Esophagus muscularis mucosa (tissue), 4 donors: ENCODE results near the gene CLDN16. TPM values are rescaled to one million over a fixed set of nuclear protein-coding genes. Genes with fewer than 3 reads are reported as not detected.

Experiments
- DNase-seq: peaks from one replicate; pipeline ENCODE4 v3.0.0-alpha.2; 2017; ENCODE audit errors: extremely low spot score
- H3K27ac ChIP-seq, 4 donors: fragments of 200-600 bp; sonication (generic); replicated peaks in 1 of 4; 1 replicate in 3 of 4; 2 replicates in 1 of 4; pipeline ENCODE4 v1.5.1; 2016 to 2019; ENCODE audit warnings: mild to moderate bottlenecking in 1 of 4
- H3K27me3 ChIP-seq, 4 donors: fragments of 200-600 bp; sonication (generic); one replicate each; pipeline versions ENCODE4 v1.5.1 to v1.6.0; 2016 to 2019
- H3K36me3 ChIP-seq, 4 donors: fragments of 200-600 bp; sonication (generic); one replicate each; pipeline ENCODE4 v1.5.1; 2016 to 2019
- H3K4me1 ChIP-seq, 4 donors: fragments of 200-600 bp; sonication (generic); one replicate each; pipeline ENCODE4 v1.5.1; 2016 to 2019
- H3K4me3 ChIP-seq, 4 donors: fragments of 200-600 bp; sonication (generic); 1 replicate in 2 of 4; 2 replicates in 2 of 4; pipeline ENCODE4 v1.5.1; 2016 to 2019; ENCODE audit warnings: mild to moderate bottlenecking in 4 of 4, moderate library complexity in 1 of 4
- H3K9me3 ChIP-seq, 4 donors: fragments of 200-600 bp; sonication (generic); 1 replicate in 3 of 4; 2 replicates in 1 of 4; pipeline ENCODE4 v1.5.1; 2016 to 2019
- EP300 ChIP-seq: sonication (generic); formaldehyde crosslinking; IDR thresholded peaks from one replicate; pipeline ENCODE4 v1.6.1; 2017; ENCODE audit warnings: antibody characterized with exemption
- POLR2A ChIP-seq: fragments of 450-650 bp; IDR thresholded peaks from one replicate; pipeline ENCODE4 v1.6.1; 2017; ENCODE audit warnings: antibody characterized with exemption, moderate library complexity, mild to moderate bottlenecking, low read depth
- POLR2AphosphoS5 ChIP-seq, 2 donors: sonication (generic); formaldehyde crosslinking; IDR thresholded peaks; one replicate each; pipeline ENCODE4 v1.6.1; 2017; ENCODE audit warnings: antibody characterized with exemption in 2 of 2
- WGBS: methylation state at CpG from one replicate; pipeline ENCODE4 v1.1.5; 2018; 5-methylcytosine and 5-hydroxymethylcytosine counted together
- intact Hi-C: fragments of 100-400 bp; cut with DNase I; formaldehyde crosslinking; loops from one replicate; pipeline ENCODE4 v1.15.1; 2023
- total RNA-seq, 4 donors: library from RNA; depleted of rRNA; stranded (reverse); fragments of >200 nt; gene quantifications; one replicate each; pipeline versions ENCODE4 v1.1.0 to v1.2.1, GENCODE V29; 2016
- TF ChIP-seq, protein P1 (sequence below), 3 experiments: fragments of 200-600 bp in 2 of 3; fragments of 450-650 bp in 1 of 3; sonication (generic) in 2 of 3; IDR thresholded peaks; one replicate each; pipeline ENCODE4 v1.5.1; 2017 to 2019; ENCODE audit warnings: antibody characterized with exemption in 3 of 3, mild to moderate bottlenecking in 2 of 3, moderate library complexity in 1 of 3

Gene CLDN16
- total RNA-seq, 4 donors from 2014 or later = not detected

DNA sequence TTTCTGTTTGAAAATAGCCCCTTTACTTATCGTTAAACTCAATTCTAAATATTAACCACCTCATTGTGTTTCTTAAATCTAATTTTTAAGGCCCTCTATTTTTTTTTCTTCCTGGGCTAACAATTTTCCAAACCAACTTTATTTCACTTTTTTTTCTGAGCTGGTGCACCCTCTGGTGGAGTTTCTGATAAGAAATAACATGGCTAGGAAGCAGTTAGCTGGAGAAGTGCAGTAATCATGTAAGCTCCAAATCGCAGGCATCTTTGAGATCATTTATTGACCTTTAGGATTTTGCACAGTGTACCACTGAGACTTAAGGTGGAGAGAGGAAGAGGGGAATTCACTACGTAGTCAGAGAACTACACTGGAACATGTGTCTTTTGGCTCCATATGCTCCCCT is 55.3 kb downstream of the CLDN16 start:
- TF ChIP-seq EP300 (no peak), POLR2A (no peak), POLR2AphosphoS5 (IDR thresholded peaks at IDR 0.05) (no peak)
- TF ChIP-seq, protein P1, sequence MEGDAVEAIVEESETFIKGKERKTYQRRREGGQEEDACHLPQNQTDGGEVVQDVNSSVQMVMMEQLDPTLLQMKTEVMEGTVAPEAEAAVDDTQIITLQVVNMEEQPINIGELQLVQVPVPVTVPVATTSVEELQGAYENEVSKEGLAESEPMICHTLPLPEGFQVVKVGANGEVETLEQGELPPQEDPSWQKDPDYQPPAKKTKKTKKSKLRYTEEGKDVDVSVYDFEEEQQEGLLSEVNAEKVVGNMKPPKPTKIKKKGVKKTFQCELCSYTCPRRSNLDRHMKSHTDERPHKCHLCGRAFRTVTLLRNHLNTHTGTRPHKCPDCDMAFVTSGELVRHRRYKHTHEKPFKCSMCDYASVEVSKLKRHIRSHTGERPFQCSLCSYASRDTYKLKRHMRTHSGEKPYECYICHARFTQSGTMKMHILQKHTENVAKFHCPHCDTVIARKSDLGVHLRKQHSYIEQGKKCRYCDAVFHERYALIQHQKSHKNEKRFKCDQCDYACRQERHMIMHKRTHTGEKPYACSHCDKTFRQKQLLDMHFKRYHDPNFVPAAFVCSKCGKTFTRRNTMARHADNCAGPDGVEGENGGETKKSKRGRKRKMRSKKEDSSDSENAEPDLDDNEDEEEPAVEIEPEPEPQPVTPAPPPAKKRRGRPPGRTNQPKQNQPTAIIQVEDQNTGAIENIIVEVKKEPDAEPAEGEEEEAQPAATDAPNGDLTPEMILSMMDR (IDR thresholded peaks at IDR 0.05) = no peak
- no peak overlapping the region for H3K27ac ChIP-seq
- no peaks in the 10 kb centered on the region for H3K36me3 ChIP-seq
- intact Hi-C loops = no loop called here
- no peak overlapping the region for H3K4me3 ChIP-seq
- no peaks in the 10 kb centered on the region for H3K27me3 ChIP-seq
- H3K9me3 ChIP-seq = no peaks in the 10 kb centered on the region
- no peak for DNase-seq
- no peaks in the 10 kb centered on the region for H3K4me1 ChIP-seq
- WGBS = 71% methylated on average over 3 of the region's 3 CpGs

DNA sequence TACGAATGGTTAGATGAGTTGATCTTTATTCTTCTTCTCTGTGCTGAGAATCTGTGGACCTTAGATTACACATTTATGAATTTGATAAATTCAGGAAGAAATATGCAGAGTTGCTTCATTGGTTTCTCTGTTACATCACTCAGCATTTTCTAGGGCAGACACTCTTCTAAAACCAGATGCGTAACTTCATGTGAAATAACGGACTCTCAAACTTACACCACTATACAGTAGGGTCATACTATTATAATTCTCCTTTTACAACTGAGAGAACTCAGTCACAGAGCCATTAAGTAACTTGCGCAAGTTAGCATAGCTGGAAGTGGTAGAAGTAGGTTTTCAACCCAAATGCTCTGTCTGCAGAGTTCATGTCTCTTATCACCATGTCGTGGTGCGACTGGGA is 56.0 kb downstream of the CLDN16 start:
- WGBS = 90% methylated on average over 6 of the region's 6 CpGs
- H3K4me3 ChIP-seq = no peak overlapping the region

DNA sequence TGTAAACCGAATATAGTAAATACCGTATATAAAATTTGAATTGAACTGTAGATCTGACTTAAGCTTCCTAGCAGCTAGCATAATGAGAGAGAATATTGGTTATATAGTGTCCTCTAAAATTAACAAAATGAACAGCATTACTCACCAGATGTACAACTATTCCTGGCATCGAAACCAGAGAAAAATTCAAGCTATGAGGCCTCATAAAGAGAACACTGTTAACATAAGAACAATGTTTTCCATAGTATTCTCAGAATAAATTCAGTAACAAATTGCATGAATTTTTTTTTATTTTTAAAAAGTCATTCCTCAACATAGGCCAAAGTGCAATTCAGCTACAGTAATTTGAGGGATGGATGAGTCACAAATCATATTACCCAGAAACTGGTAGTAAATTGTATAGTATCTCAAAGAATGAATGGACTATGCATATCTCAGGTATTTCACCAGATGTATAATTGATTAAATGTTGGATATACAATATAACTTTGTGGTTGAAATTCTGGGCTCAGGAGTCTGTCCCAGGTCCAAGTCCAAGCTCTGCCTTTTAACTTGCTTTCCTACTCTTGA is 56.7 kb downstream of the CLDN16 start:
- TF ChIP-seq POLR2AphosphoS5 (IDR thresholded peaks at IDR 0.05) = no peak
- no peak for TF ChIP-seq EP300
- no peak for TF ChIP-seq POLR2A
- TF ChIP-seq, protein P1 (IDR thresholded peaks at IDR 0.05) = no peak
- 89% methylated on average over 3 of the region's 3 CpGs for WGBS
- intact Hi-C loops = no loop called here

More for the DNA sequence above, 56.0 kb downstream of the CLDN16 start:
- intact Hi-C loops = no loop called here
- no peaks in the 10 kb centered on the region for H3K9me3 ChIP-seq
- TF ChIP-seq EP300 (no peak), POLR2AphosphoS5 (IDR thresholded peaks at IDR 0.05) (no peak), POLR2A (no peak)
- TF ChIP-seq, protein P1 (IDR thresholded peaks at IDR 0.05) = no peak
- no peaks in the 10 kb centered on the region for H3K36me3 ChIP-seq
- H3K27me3 ChIP-seq = no peaks in the 10 kb centered on the region
- no peak for DNase-seq
- H3K27ac ChIP-seq = no peak overlapping the region
- H3K4me1 ChIP-seq = no peaks in the 10 kb centered on the region

DNA sequence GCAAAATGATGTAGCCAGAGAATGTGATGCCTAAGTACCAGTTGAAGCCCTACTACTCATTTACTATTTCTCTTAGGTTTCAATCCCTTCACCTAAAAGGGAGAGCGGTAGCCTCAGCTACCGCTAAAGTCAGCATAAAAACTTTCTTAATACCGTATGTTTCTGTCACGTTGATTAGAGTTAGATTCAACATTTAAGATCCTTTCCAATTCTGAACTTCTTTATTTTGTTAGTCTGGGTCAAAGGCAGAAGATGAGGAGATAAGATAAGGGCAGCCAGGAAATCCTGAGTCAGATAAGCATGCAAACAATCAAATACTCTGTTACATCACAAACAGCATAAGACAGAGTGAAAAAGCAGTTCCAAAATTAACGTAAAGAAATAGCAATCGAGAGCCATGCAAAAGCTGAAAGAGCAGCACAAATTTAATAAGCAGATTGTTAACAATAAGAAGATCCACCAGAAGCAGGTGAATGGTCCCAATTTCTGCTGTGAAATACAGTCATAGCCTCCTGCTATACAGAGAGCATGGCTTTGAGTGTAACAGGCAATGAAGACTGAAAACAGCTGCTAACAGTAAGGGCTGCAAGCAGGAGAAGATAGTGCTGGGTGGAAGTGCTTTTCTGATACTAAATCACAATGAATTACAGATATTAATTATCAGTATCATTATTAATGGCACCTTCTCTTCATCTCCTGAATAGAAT is 58.8 kb downstream of the CLDN16 start:
- Histone ChIP-seq H3K27me3 (no peaks in the 10 kb centered on the region), H3K36me3 (no peaks in the 10 kb centered on the region), H3K4me1 (no peaks in the 10 kb centered on the region), H3K9me3 (no peaks in the 10 kb centered on the region), H3K4me3 (no peak overlapping the region), H3K27ac (no peak overlapping the region)
- no peak for DNase-seq
- no peak for TF ChIP-seq EP300
- WGBS = 37% methylated on average over 6 of the region's 6 CpGs
- intact Hi-C loops = no loop called here

More for the DNA sequence above, 56.7 kb downstream of the CLDN16 start:
- Histone ChIP-seq H3K4me3 (no peak overlapping the region), H3K27ac (no peak overlapping the region), H3K27me3 (no peaks in the 10 kb centered on the region), H3K9me3 (no peaks in the 10 kb centered on the region), H3K36me3 (no peaks in the 10 kb centered on the region), H3K4me1 (no peaks in the 10 kb centered on the region)
- DNase-seq = no peak

DNA sequence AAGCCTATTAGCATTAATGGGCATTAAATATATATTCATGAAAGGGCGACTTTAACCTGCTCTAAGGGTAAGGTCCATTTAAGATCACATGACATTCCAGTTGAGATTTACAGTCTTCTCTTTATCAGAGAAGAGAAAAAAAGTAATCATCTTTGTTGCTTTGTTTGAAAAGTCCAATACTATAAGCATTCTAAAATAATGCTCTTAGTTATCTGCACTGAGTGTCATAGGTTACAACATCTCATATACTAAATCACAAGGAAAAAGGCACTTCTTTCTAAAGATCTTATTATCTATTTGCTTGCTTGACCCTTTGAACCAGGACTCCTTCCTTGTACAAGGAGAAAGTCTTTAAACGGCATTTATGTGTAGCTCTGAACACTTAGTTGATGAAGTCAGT is 60.3 kb downstream of the CLDN16 start:
- 59% methylated on average over 2 of the region's 2 CpGs for WGBS
- Histone ChIP-seq H3K27me3 (no peaks in the 10 kb centered on the region), H3K4me3 (no peak overlapping the region), H3K9me3 (no peaks in the 10 kb centered on the region), H3K27ac (no peak overlapping the region), H3K4me1 (no peaks in the 10 kb centered on the region), H3K36me3 (no peaks in the 10 kb centered on the region)
- DNase-seq = no peak
- intact Hi-C loops = no loop called here
- TF ChIP-seq, protein P1 (IDR thresholded peaks at IDR 0.05) = no peak
- TF ChIP-seq EP300 = no peak
- no peak for TF ChIP-seq POLR2A
- no peak for TF ChIP-seq POLR2AphosphoS5 (IDR thresholded peaks at IDR 0.05)
